Activated T-cell treated with anti-CD3 and anti-CD28 coated beads, Interleukin-2, amount 50 U/mL, for 72 hours (primary cell): Measurements from ENCODE around the gene CD36. TPM values are rescaled to one million over a fixed set of nuclear protein-coding genes. Genes with fewer than 3 reads are reported as not detected.

Source experiments
- ATAC-seq, 2 donors: fragments of 150-1000 bp; cut with Tn5 transposase; replicated peaks in 1 of 2; 2 replicates each; pipeline ENCODE4 v1.10.0; 2021; ENCODE audit warnings: moderate library complexity in 2 of 2, mild to moderate bottlenecking in 1 of 2
- DNase-seq, 2 donors: peaks; one replicate each; pipeline ENCODE4 v3.0.0; 2021 to 2022; ENCODE audit warnings: mixed read lengths in 1 of 2
- H3K27ac Mint-ChIP-seq: one replicate; pipeline ENCODE4 v1.8.0; 2022; ENCODE audit warnings: mild to moderate bottlenecking, moderate library complexity, mixed read lengths
- H3K27me3 Mint-ChIP-seq: one replicate; pipeline ENCODE4 v1.8.0; 2022; ENCODE audit warnings: low read depth, mixed read lengths
- H3K36me3 Mint-ChIP-seq, 2 donors: one replicate each; pipeline ENCODE4 v1.8.0; 2022; ENCODE audit warnings: mixed read lengths in 2 of 2, mild to moderate bottlenecking in 1 of 2; ENCODE audit not compliant: insufficient read depth in 2 of 2
- H3K4me1 Mint-ChIP-seq: one replicate; pipeline ENCODE4 v1.8.0; 2022; ENCODE audit warnings: low read depth, mixed read lengths
- H3K4me3 Mint-ChIP-seq, 2 donors: one replicate each; pipeline ENCODE4 v1.8.0; 2022; ENCODE audit warnings: mild to moderate bottlenecking in 2 of 2, mixed read lengths in 2 of 2, moderate library complexity in 2 of 2
- H3K9me3 Mint-ChIP-seq, 2 donors: one replicate each; pipeline ENCODE4 v1.8.0; 2022; ENCODE audit warnings: mixed read lengths in 2 of 2
- total RNA-seq, 2 donors: library from RNA; stranded (reverse); gene quantifications; one replicate each; pipeline ENCODE4 v1.2.3, GENCODE V29; 2022

The CD36 gene
- total RNA-seq, 2 donors from 2014 or later, result 0.21 to 0.65 TPM

- ATAC-seq (no peak), DNase-seq (no peak)
- Mint-ChIP-seq H3K4me1 (no peaks in the 10 kb centered on the region), H3K27ac (no peak overlapping the region), H3K27me3 (peaks cover 6% of the 10 kb centered on the region), H3K9me3 (no peaks in the 10 kb centered on the region), H3K4me3 (no peak overlapping the region), H3K36me3 (no peaks in the 10 kb centered on the region)
Measured at GRCh38 chr7:80632139-80632538, 6.3 kb upstream of the CD36 start.

GRCh38 chr7:80632819-80633218 is 5.6 kb upstream of the CD36 start:
- Mint-ChIP-seq H3K27ac (no peak overlapping the region), H3K4me3 (no peak overlapping the region), H3K4me1 (no peaks in the 10 kb centered on the region), H3K36me3 (no peaks in the 10 kb centered on the region), H3K9me3 (no peaks in the 10 kb centered on the region), H3K27me3 (peaks cover 6% of the 10 kb centered on the region)
- DNase-seq (no peak), ATAC-seq (no peak)

GRCh38 chr7:80634505-80634904 is 3.9 kb upstream of the CD36 start:
- no peaks in the 10 kb centered on the region for H3K9me3 Mint-ChIP-seq
- H3K4me3 Mint-ChIP-seq, result no peak overlapping the region
- DNase-seq (no peak), ATAC-seq (no peak)
- H3K27ac Mint-ChIP-seq, result no peak overlapping the region
- H3K36me3 Mint-ChIP-seq, result no peaks in the 10 kb centered on the region
- no peaks in the 10 kb centered on the region for H3K27me3 Mint-ChIP-seq
- no peaks in the 10 kb centered on the region for H3K4me1 Mint-ChIP-seq

- no peaks in the 10 kb centered on the region for H3K36me3 Mint-ChIP-seq
- H3K9me3 Mint-ChIP-seq, result no peaks in the 10 kb centered on the region
- H3K4me3 Mint-ChIP-seq, result no peak overlapping the region
- ATAC-seq (no peak), DNase-seq (no peak)
- no peak overlapping the region for H3K27ac Mint-ChIP-seq
- H3K4me1 Mint-ChIP-seq, result no peaks in the 10 kb centered on the region
- H3K27me3 Mint-ChIP-seq, result no peaks in the 10 kb centered on the region
Measured at GRCh38 chr7:80635533-80635932, 2.9 kb upstream of the CD36 start.

GRCh38 chr7:80635998-80636397 is 2.4 kb upstream of the CD36 start:
- Mint-ChIP-seq H3K36me3 (no peaks in the 10 kb centered on the region), H3K27me3 (no peaks in the 10 kb centered on the region), H3K4me3 (no peak overlapping the region), H3K9me3 (no peaks in the 10 kb centered on the region), H3K4me1 (no peaks in the 10 kb centered on the region), H3K27ac (no peak overlapping the region)
- ATAC-seq (no peak), DNase-seq (no peak)

GRCh38 chr7:80636709-80637108 is 1.7 kb upstream of the CD36 start:
- no peaks in the 10 kb centered on the region for H3K36me3 Mint-ChIP-seq
- H3K27me3 Mint-ChIP-seq, result no peaks in the 10 kb centered on the region
- H3K4me1 Mint-ChIP-seq, result no peaks in the 10 kb centered on the region
- no peaks in the 10 kb centered on the region for H3K9me3 Mint-ChIP-seq
- no peak for DNase-seq
- no peak overlapping the region for H3K4me3 Mint-ChIP-seq
- no peak overlapping the region for H3K27ac Mint-ChIP-seq
- no peak for ATAC-seq

GRCh38 chr7:80637454-80637853 is 988 bp upstream of the CD36 start:
- no peak for ATAC-seq
- Mint-ChIP-seq H3K27me3 (no peaks in the 10 kb centered on the region), H3K4me1 (no peaks in the 10 kb centered on the region), H3K4me3 (no peak overlapping the region), H3K36me3 (no peaks in the 10 kb centered on the region), H3K9me3 (no peaks in the 10 kb centered on the region), H3K27ac (no peak overlapping the region)
- DNase-seq, result no peak

GRCh38 chr7:80639011-80639410 is 569 bp downstream of the CD36 start:
- no peak overlapping the region for H3K27ac Mint-ChIP-seq
- H3K4me1 Mint-ChIP-seq, result no peaks in the 10 kb centered on the region
- no peaks in the 10 kb centered on the region for H3K36me3 Mint-ChIP-seq
- H3K27me3 Mint-ChIP-seq, result no peaks in the 10 kb centered on the region
- no peak for DNase-seq
- no peaks in the 10 kb centered on the region for H3K9me3 Mint-ChIP-seq
- ATAC-seq, result no peak
- H3K4me3 Mint-ChIP-seq, result no peak overlapping the region

GRCh38 chr7:80640846-80641245 is 2.4 kb downstream of the CD36 start:
- Mint-ChIP-seq H3K36me3 (no peaks in the 10 kb centered on the region), H3K4me1 (no peaks in the 10 kb centered on the region)
- no peak for ATAC-seq

GRCh38 chr7:80641548-80641947 is 3.1 kb downstream of the CD36 start:
- Mint-ChIP-seq H3K27ac (no peak overlapping the region), H3K9me3 (no peaks in the 10 kb centered on the region), H3K4me1 (no peaks in the 10 kb centered on the region), H3K27me3 (no peaks in the 10 kb centered on the region), H3K36me3 (no peaks in the 10 kb centered on the region), H3K4me3 (no peak overlapping the region)
- DNase-seq (no peak), ATAC-seq (no peak)

More at GRCh38 chr7:80640846-80641245, 2.4 kb downstream of the CD36 start:
- no peaks in the 10 kb centered on the region for H3K9me3 Mint-ChIP-seq
- no peaks in the 10 kb centered on the region for H3K27me3 Mint-ChIP-seq
- H3K27ac Mint-ChIP-seq, result no peak overlapping the region
- no peak overlapping the region for H3K4me3 Mint-ChIP-seq
- no peak for DNase-seq

- H3K9me3 Mint-ChIP-seq, result no peaks in the 10 kb centered on the region
- H3K4me1 Mint-ChIP-seq, result no peaks in the 10 kb centered on the region
- H3K4me3 Mint-ChIP-seq, result no peak overlapping the region
- H3K27me3 Mint-ChIP-seq, result no peaks in the 10 kb centered on the region
- DNase-seq (no peak), ATAC-seq (no peak)
- no peak overlapping the region for H3K27ac Mint-ChIP-seq
- no peaks in the 10 kb centered on the region for H3K36me3 Mint-ChIP-seq
Measured at GRCh38 chr7:80642871-80643270, 4.4 kb downstream of the CD36 start.

GRCh38 chr7:80643336-80643915 is 5.0 kb downstream of the CD36 start:
- Mint-ChIP-seq H3K9me3 (no peaks in the 10 kb centered on the region), H3K27ac (no peak overlapping the region), H3K27me3 (no peaks in the 10 kb centered on the region), H3K36me3 (no peaks in the 10 kb centered on the region), H3K4me3 (no peak overlapping the region), H3K4me1 (no peaks in the 10 kb centered on the region)
- ATAC-seq, result no peak
- DNase-seq, result no peak

- Mint-ChIP-seq H3K27ac (no peak overlapping the region), H3K4me3 (no peak overlapping the region), H3K36me3 (no peaks in the 10 kb centered on the region), H3K9me3 (no peaks in the 10 kb centered on the region), H3K4me1 (no peaks in the 10 kb centered on the region), H3K27me3 (no peaks in the 10 kb centered on the region)
- ATAC-seq, result no peak
- no peak for DNase-seq
Measured at GRCh38 chr7:80644054-80644453, 5.6 kb downstream of the CD36 start.

GRCh38 chr7:80646083-80646865 is 7.8 kb downstream of the CD36 start:
- no peak for ATAC-seq
- Mint-ChIP-seq H3K27ac (no peak overlapping the region), H3K4me3 (no peak overlapping the region), H3K36me3 (no peaks in the 10 kb centered on the region), H3K4me1 (no peaks in the 10 kb centered on the region), H3K9me3 (no peaks in the 10 kb centered on the region), H3K27me3 (no peaks in the 10 kb centered on the region)
- DNase-seq, result no peak
